ENCODE measurements around the gene DYTN.

DNA sequence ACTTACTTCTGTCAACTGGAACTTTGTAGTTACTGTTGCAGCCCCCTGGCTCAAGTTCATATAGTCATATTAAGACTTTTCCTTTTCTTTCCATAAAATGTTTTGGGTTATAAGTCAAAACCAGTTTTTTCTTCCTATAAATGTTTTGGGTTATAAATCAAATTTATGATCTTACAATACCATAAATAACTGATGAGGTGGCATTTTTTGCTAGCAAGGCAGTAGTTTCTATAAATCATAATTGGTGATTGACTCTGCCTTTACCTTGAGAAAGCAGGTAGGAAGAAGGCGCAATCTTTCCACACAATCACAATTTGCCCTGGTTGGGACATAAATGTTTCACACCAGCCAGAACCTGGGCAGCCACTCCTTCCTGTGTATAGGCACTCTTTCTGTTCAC lies 5.1 kb upstream of the DYTN start:
- TF ChIP-seq CTCF (conservative IDR thresholded peaks at IDR 0.05 in 1 of 2, IDR thresholded peaks at IDR 0.05 in 1 of 2; ENCODE audit: extremely low read depth in 1 of 2, insufficient read depth in 1 of 2, low read depth in 1 of 2, low read length in 2 of 2): no peak
- no peak for TF ChIP-seq EZH2 (IDR thresholded peaks at IDR 0.05; ENCODE audit: borderline replicate concordance, low read length)

All from mammary epithelial cell (primary cell).